Loucy (cell line): ENCODE data around the gene TMEM17.

Source experiments
- CTCF ChIP-seq: fragments of 200-600 bp; sonication (generic); conservative IDR thresholded peaks from 2 replicates; pipeline ENCODE4 v1.5.1; 2014; ENCODE audit warnings: mild to moderate bottlenecking, antibody characterized with exemption, low read length
- EZH2phosphoT487 ChIP-seq: fragments of 200-600 bp; IDR thresholded peaks from 2 replicates; pipeline ENCODE4 v1.6.1; 2018; ENCODE audit warnings: antibody characterized with exemption, mild to moderate bottlenecking, moderate library complexity, borderline replicate concordance

- TF ChIP-seq CTCF (no peak), EZH2phosphoT487 (no peak)
Measured at GRCh38 chr2:62482558-62483352, 23.2 kb downstream of the TMEM17 start.
